GM21447 (cell line): Measurements from ENCODE around the gene MITD1.
"Not testable (repeated sequence)": the region's sequence is repeated elsewhere in the genome, so short reads cannot be mapped to it uniquely, and the experiment has no call there.

Experiments
- ATAC-seq: cut with Tn5 transposase; IDR thresholded peaks from one replicate; pipeline ENCODE4 v1.9.1; 2021; ENCODE audit not compliant: unreplicated experiment

Gene MITD1

GRCh38 chr2:99180755-99181623 is at the start of gene MITD1, which contains the start of gene MRPL30:
MITD1 (minus strand) TSS chr2:99181058; CDS start chr2:99180981, 77 bp downstream.
MRPL30 (plus strand) TSS chr2:99181184; CDS start chr2:99186204, 5,020 bp downstream.
- ATAC-seq: peak; percentile 93

GRCh38 chr2:99217929-99218501 is 37.2 kb upstream of the MITD1 start:
- ATAC-seq: no peak

GRCh38 chr2:99216096-99216495 is 35.2 kb upstream of the MITD1 start:
- no peak for ATAC-seq

GRCh38 chr2:99205491-99205890 is 24.6 kb upstream of the MITD1 start:
- ATAC-seq: no peak

GRCh38 chr2:99201959-99202678 is 21.3 kb upstream of the MITD1 start:
- ATAC-seq: no peak

GRCh38 chr2:99200076-99200800 is 19.4 kb upstream of the MITD1 start:
- ATAC-seq: no peak

GRCh38 chr2:99198103-99198841 is 17.4 kb upstream of the MITD1 start:
- ATAC-seq: no peak

GRCh38 chr2:99192364-99192763 is 11.5 kb upstream of the MITD1 start:
- ATAC-seq: not testable (repeated sequence)

GRCh38 chr2:99190548-99190947 is 9.7 kb upstream of the MITD1 start:
- no peak for ATAC-seq

GRCh38 chr2:99188357-99188756 is 7.5 kb upstream of the MITD1 start:
- ATAC-seq: no peak

- no peak for ATAC-seq
Observed at GRCh38 chr2:99187011-99187410, 6.2 kb upstream of the MITD1 start.

GRCh38 chr2:99184811-99185210 is 4.0 kb upstream of the MITD1 start:
- ATAC-seq: no peak

GRCh38 chr2:99183025-99183424 is 2.2 kb upstream of the MITD1 start:
- no peak for ATAC-seq

GRCh38 chr2:99181624-99182000 is 754 bp upstream of the MITD1 start:
- ATAC-seq: no peak

- no peak for ATAC-seq
Observed at GRCh38 chr2:99171377-99172140, 9.3 kb downstream of the MITD1 start.

GRCh38 chr2:99169534-99169933 is 11.3 kb downstream of the MITD1 start:
- no peak for ATAC-seq

GRCh38 chr2:99166218-99166617 is 14.6 kb downstream of the MITD1 start:
- ATAC-seq: no peak

GRCh38 chr2:99159594-99159993 is 21.3 kb downstream of the MITD1 start:
- no peak for ATAC-seq

GRCh38 chr2:99158599-99158998 is 22.3 kb downstream of the MITD1 start:
- no peak for ATAC-seq

- no peak for ATAC-seq
Observed at GRCh38 chr2:99156891-99157290, 24.0 kb downstream of the MITD1 start.
